ENCODE data around the gene CRHR1.

The CRHR1 gene

GRCh38 chr17:45815752-45816151 lies 31.6 kb downstream of the CRHR1 start:
- no peak overlapping the region for H3K4me3 ChIP-seq (ENCODE audit: low read depth, low read length)
- TF ChIP-seq, protein P1, sequence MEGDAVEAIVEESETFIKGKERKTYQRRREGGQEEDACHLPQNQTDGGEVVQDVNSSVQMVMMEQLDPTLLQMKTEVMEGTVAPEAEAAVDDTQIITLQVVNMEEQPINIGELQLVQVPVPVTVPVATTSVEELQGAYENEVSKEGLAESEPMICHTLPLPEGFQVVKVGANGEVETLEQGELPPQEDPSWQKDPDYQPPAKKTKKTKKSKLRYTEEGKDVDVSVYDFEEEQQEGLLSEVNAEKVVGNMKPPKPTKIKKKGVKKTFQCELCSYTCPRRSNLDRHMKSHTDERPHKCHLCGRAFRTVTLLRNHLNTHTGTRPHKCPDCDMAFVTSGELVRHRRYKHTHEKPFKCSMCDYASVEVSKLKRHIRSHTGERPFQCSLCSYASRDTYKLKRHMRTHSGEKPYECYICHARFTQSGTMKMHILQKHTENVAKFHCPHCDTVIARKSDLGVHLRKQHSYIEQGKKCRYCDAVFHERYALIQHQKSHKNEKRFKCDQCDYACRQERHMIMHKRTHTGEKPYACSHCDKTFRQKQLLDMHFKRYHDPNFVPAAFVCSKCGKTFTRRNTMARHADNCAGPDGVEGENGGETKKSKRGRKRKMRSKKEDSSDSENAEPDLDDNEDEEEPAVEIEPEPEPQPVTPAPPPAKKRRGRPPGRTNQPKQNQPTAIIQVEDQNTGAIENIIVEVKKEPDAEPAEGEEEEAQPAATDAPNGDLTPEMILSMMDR (IDR thresholded peaks at IDR 0.05; ENCODE audit: low read depth, low read length) = no peak

DNA sequence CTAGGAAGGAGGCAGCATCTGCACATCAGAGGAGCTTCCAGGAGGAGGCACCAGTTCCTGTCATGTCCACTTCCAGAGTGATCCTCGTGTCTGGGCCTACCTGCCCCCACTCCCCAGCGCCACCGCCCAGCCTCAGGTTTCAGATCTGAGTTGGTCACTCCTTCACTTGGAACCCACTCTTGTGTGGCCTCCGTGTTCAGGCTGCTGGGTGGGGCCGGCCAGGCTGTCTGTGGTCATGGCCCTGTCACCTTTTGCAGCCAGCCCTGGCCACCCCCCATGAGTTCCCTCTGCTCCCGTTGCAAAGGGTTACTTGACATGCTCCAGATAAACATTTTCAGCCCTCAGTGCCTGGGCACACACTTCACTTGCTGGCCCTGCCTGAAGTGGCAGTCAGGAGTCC lies 33.9 kb downstream of the CRHR1 start:
- no peak overlapping the region for H3K4me3 ChIP-seq (ENCODE audit: low read depth, low read length)
- TF ChIP-seq, protein P1 (IDR thresholded peaks at IDR 0.05; ENCODE audit: low read depth, low read length) = no peak

DNA sequence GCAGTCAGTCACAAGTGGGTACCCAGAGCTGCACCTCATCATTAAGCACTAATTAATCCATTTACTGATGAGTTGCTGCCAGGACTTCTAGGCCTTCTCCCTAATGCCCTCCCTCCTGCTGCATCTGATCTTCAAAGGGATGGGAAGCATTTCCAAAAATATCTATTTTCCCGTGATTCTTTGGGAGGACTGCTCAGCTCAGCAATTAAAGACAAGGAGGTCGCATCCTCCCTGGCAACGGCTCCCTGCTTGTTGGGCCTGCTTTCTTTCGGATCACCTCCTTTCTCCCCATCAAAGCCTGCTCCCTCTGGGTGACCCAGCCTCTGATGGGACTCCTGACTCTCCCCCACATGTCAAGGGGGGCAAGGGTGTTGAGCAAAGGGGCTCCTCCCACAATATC lies 34.6 kb downstream of the CRHR1 start:
- TF ChIP-seq, protein P1 (IDR thresholded peaks at IDR 0.05; ENCODE audit: low read depth, low read length) = no peak

DNA sequence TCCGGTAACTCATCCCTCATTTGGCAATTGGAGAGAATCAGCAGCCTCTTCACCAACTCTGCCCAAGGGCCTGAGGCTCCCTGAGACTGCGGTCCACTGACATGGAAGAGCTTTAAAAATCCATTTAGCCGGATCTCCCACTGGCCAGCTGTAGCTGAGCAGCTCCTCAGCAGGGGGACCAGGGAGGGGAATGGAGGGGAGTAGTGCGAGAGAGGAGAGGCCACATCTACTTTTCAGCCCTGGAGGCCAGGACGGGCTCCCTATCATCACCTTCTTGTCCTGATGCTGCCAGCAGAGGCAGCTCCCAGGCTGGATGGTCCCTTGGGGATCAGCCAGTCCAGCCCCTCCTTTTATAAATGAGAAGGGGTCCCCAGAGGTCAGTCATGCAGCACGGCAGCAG lies 35.5 kb downstream of the CRHR1 start:
- TF ChIP-seq, protein P1 (IDR thresholded peaks at IDR 0.05; ENCODE audit: low read depth, low read length) = no peak

More for the DNA sequence above, 34.6 kb downstream of the CRHR1 start:
- H3K4me3 ChIP-seq (ENCODE audit: low read depth, low read length) = no peak overlapping the region

DNA sequence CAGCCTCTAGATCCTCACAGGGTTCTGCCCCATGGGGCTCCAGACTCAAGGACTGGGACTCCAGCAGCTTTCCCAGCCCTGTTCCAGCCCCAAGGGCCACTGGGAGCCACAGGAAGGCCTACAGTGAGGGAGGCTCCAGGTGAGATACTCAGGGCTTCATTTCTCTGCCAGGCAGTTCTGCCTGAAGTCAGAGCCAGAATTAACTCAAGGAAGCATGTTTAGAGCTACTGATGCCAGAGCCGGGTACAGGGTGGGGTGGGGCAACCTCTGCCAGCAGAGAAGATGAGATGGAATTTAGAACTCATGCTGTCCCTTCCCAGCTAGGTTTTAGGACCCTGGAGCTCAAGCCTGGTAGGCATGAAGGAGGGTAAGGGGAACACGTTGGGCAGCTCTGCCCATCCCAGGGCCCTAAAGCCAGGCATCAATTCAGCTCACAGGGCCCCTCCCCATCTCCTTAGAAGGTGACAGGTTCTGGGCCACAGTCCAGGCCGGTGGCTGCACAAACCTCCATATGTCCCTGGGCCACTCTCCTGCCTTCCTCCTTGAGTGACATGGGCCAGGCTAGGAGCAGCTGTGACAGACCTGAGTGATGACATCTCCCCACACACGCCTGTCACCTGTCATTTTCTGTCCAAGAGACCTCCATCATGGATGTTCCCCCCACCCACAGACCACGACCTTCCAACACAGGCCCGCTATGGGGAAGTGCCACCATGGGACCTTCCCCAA lies 36.1 kb downstream of the CRHR1 start:
- H3K4me3 ChIP-seq (ENCODE audit: low read depth, low read length) = no peak overlapping the region
- TF ChIP-seq, protein P1 (IDR thresholded peaks at IDR 0.05; ENCODE audit: low read depth, low read length) = no peak

More for the DNA sequence above, 35.5 kb downstream of the CRHR1 start:
- no peak overlapping the region for H3K4me3 ChIP-seq (ENCODE audit: low read depth, low read length)

DNA sequence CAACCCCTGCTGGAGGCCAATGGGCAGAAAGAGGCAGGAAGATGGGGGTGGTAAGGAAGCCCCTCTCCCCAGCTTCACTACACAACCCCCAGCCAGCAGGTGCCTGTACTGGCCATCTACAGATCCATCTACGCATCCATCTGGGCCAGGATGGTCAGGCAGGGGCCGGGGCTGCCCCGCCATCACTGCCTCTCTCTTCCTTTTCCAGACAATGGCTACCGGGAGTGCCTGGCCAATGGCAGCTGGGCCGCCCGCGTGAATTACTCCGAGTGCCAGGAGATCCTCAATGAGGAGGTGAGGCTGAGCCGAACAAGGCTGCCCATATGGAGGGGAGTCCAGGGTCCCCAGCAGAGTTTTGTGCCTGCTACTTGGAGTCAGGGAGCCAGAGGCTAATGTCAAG lies 37.0 kb downstream of the CRHR1 start:
- H3K4me3 ChIP-seq (ENCODE audit: low read depth, low read length) = no peak overlapping the region
- TF ChIP-seq, protein P1 (IDR thresholded peaks at IDR 0.05; ENCODE audit: low read depth, low read length) = no peak

GRCh38 chr17:45823598-45823997 lies 39.5 kb downstream of the CRHR1 start:
- no peak overlapping the region for H3K4me3 ChIP-seq (ENCODE audit: low read depth, low read length)
- TF ChIP-seq, protein P1 (IDR thresholded peaks at IDR 0.05; ENCODE audit: low read depth, low read length) = no peak

Measured in WI38 (cell line).